ENCODE results near the gene ITPR2. TPM values are rescaled to one million over a fixed set of nuclear protein-coding genes. Genes with fewer than 3 reads are reported as not detected.
"Not testable (repeated sequence)": the region's sequence is repeated elsewhere in the genome, so short reads cannot be mapped to it uniquely, and the experiment has no call there.

The ITPR2 gene
- total RNA-seq, 1 donor from 2014 or later = 48.1 TPM

DNA sequence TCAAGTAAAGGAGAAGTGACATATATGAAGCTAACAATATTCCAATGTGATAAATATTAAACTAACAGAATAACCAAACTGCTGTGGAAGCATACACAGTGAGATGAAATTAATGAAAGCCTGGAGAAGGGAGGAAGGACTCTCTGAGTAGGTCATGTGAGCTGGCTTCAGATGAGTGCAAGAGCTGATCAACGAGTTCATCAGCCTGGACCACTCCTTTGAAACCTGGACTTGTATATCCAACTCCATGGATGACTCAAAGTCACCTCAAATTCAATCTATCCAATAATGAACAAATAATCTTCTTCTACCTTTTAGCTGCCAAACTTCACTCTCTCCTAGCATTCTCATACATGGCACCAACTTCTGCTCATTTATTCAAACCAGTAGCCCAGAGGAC, 391.6 kb downstream of the ITPR2 start:
- Histone ChIP-seq H3K27ac (no peak overlapping the region), H3K4me3 (no peak overlapping the region), H3K27me3 (no peaks in the 10 kb centered on the region), H3K9me3 (no peaks in the 10 kb centered on the region), H3K4me1 (no peaks in the 10 kb centered on the region), H3K36me3 (peaks cover 0 to 5% of the 10 kb centered on the region in 2 donors)
- intact Hi-C loops (cut with DNase I) = no loop called here
- DNase-seq (ENCODE audit: extremely low spot score in 2 of 2) = no peak
- TF ChIP-seq, protein P1, sequence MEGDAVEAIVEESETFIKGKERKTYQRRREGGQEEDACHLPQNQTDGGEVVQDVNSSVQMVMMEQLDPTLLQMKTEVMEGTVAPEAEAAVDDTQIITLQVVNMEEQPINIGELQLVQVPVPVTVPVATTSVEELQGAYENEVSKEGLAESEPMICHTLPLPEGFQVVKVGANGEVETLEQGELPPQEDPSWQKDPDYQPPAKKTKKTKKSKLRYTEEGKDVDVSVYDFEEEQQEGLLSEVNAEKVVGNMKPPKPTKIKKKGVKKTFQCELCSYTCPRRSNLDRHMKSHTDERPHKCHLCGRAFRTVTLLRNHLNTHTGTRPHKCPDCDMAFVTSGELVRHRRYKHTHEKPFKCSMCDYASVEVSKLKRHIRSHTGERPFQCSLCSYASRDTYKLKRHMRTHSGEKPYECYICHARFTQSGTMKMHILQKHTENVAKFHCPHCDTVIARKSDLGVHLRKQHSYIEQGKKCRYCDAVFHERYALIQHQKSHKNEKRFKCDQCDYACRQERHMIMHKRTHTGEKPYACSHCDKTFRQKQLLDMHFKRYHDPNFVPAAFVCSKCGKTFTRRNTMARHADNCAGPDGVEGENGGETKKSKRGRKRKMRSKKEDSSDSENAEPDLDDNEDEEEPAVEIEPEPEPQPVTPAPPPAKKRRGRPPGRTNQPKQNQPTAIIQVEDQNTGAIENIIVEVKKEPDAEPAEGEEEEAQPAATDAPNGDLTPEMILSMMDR (IDR thresholded peaks at IDR 0.05) = no peak
- TF ChIP-seq POLR2A (IDR thresholded peaks at IDR 0.05) = no peak
- TF ChIP-seq POLR2AphosphoS5 (IDR thresholded peaks at IDR 0.05; ENCODE audit: insufficient read depth in 1 of 2, low read depth in 1 of 2) = no peak

DNA sequence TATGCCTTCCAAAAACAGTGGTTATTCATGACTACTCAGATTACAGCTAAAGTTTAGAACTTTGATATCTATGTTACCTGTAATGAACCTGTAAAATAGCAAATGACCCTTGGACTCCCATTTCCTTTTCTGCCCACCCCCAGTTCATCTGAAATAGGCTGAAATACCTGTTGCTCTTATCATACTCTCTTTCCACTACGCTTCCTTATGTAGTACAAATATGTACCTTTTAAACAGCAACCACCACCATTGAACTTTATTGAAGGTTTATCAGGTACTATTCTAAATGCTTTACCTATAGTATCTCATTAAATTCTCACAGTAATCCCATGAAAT, 398.0 kb downstream of the ITPR2 start:
- no peaks in the 10 kb centered on the region for H3K9me3 ChIP-seq
- H3K27ac ChIP-seq = no peak overlapping the region
- no peaks in the 10 kb centered on the region for H3K4me1 ChIP-seq
- no peaks in the 10 kb centered on the region for H3K27me3 ChIP-seq
- DNase-seq (ENCODE audit: extremely low spot score in 2 of 2) = no peak
- H3K36me3 ChIP-seq = no peaks in the 10 kb centered on the region
- TF ChIP-seq, protein P1 (IDR thresholded peaks at IDR 0.05) = no peak
- TF ChIP-seq POLR2A (IDR thresholded peaks at IDR 0.05) = no peak
- no peak for TF ChIP-seq POLR2AphosphoS5 (IDR thresholded peaks at IDR 0.05; ENCODE audit: insufficient read depth in 1 of 2, low read depth in 1 of 2)
- intact Hi-C loops (cut with DNase I) = no loop called here
- H3K4me3 ChIP-seq = no peak overlapping the region

DNA sequence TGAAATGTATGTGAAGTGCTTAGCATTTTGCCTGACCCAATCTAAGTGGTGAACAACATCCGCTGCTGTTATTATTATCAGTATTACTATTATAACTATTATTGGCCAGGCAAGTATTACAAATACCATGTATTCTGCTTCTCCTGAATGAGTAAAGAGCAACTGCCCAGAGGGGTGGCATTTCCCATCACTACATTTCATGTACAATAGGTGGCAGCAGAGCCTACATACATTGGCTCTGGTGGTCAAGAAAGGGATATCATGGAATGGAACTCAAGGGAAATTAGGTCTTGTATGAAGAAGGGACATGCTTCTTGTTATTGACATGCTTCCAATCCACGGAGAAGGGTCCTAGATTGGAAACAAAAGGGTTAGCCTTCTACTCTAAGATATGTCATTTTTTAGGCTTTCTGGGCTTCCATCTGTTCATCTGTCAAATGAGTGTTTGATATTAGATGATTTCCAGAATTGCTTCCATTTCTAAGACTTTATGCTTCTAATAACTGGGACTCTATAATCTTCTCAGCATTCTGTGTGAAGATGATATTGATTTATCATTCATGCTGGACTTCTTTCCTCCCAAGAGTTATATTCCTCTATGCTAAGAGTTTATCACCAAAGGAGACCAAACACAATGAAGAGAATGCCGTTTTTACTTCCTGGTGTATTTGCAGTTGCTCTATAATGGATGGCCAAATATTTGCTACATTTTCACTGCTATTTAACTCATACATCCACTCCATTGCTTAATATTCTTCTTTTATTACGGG, 398.5 kb downstream of the ITPR2 start:
- intact Hi-C loops (cut with DNase I) = no loop called here
- no peak for DNase-seq (ENCODE audit: extremely low spot score in 2 of 2)
- no peak for TF ChIP-seq POLR2AphosphoS5 (IDR thresholded peaks at IDR 0.05; ENCODE audit: insufficient read depth in 1 of 2, low read depth in 1 of 2)
- TF ChIP-seq, protein P1 (IDR thresholded peaks at IDR 0.05) = peak; percentile 28 to 84 (median 42)

DNA sequence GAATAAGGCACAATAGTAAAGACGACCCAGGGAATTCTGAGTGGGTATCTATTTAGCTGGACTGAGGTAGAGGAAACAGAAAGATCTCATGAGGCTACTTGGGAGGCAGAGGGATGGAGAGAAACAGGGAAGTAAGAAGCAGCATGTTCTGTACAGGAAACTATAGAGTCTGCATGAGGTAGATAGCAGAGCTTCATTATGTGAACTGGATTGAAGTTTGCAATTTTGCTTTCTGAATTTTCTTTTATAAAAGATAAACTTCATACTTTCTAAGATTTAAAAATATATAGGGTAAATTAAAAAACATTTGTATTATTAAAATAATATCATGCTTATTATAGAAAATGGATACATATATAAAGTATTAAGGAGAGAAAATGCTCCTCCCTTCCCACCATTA, 399.3 kb downstream of the ITPR2 start:
- H3K27ac ChIP-seq; DNase-seq (ENCODE audit: extremely low spot score in 2 of 2); H3K4me1 ChIP-seq; H3K27me3 ChIP-seq; H3K36me3 ChIP-seq; H3K9me3 ChIP-seq; intact Hi-C loops (cut with DNase I); H3K4me3 ChIP-seq: not testable (repeated sequence)

More for the DNA sequence above, 398.5 kb downstream of the ITPR2 start:
- H3K27ac ChIP-seq = no peak overlapping the region
- no peaks in the 10 kb centered on the region for H3K9me3 ChIP-seq
- H3K27me3 ChIP-seq = no peaks in the 10 kb centered on the region
- H3K4me1 ChIP-seq = no peaks in the 10 kb centered on the region
- no peak overlapping the region for H3K4me3 ChIP-seq
- no peaks in the 10 kb centered on the region for H3K36me3 ChIP-seq

DNA sequence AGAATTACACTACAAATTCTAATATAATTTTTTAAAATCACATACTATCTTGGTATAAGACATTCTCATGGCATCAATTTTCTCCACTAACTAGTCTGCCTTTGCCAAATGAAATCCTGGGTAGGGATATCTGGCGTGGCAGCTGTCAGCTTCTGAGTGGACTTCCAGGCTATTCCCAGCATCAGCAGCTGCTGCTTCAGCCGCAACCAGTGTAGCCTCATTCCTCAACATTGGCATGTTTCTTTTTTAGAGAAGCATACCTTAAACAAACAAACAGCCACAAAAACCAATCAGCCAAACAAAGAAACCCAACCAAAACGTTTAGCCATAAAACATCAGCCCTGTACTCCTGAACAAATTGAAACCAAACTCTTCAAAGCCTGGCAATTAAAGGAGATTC, 401.8 kb downstream of the ITPR2 start:
- Histone ChIP-seq H3K4me1 (no peaks in the 10 kb centered on the region), H3K27ac (no peak overlapping the region), H3K36me3 (no peaks in the 10 kb centered on the region), H3K4me3 (no peak overlapping the region), H3K27me3 (no peaks in the 10 kb centered on the region), H3K9me3 (no peaks in the 10 kb centered on the region)
- intact Hi-C loops (cut with DNase I) = no loop called here
- no peak for DNase-seq (ENCODE audit: extremely low spot score in 2 of 2)
- TF ChIP-seq POLR2AphosphoS5 (IDR thresholded peaks at IDR 0.05; ENCODE audit: insufficient read depth in 1 of 2, low read depth in 1 of 2) (no peak), POLR2A (IDR thresholded peaks at IDR 0.05) (no peak)
- TF ChIP-seq, protein P1 (IDR thresholded peaks at IDR 0.05) = no peak

DNA sequence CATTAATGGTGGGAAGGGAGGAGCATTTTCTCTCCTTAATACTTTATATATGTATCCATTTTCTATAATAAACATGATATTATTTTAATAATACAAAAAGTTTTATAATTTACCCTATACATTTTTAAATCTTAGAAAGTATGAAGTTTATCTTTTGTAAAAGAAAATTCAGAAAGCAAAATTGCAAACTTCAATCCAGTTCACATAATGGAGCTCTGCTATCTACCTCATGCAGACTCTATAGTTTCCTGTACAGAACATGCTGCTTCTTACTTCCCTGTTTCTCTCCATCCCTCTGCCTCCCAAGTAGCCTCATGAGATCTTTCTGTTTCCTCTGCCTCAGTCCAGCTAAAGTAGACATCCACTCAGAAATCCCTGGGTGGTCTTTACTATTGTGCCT, 402.4 kb downstream of the ITPR2 start:
- H3K4me1 ChIP-seq; H3K36me3 ChIP-seq; intact Hi-C loops (cut with DNase I); H3K4me3 ChIP-seq; H3K9me3 ChIP-seq; H3K27ac ChIP-seq; H3K27me3 ChIP-seq; DNase-seq (ENCODE audit: extremely low spot score in 2 of 2): not testable (repeated sequence)
